ENCODE data around the gene AKNA.

AKNA gene

GRCh38 chr9:114309096-114309495 lies 78.7 kb downstream of the AKNA start:
- Histone ChIP-seq H2AFZ (ENCODE audit: low read length, unreplicated experiment) (no peak overlapping the region), H3K79me2 (ENCODE audit: control insufficient read depth, insufficient read depth, low read length, unreplicated experiment) (no peaks in the 10 kb centered on the region), H3K27me3 (ENCODE audit: insufficient read depth, low read length) (no peaks in the 10 kb centered on the region), H3K27ac (ENCODE audit: low read depth, low read length) (no peak overlapping the region), H3K4me3 (ENCODE audit: low read depth, low read length) (no peak overlapping the region), H3K36me3 (ENCODE audit: insufficient read depth, low read length) (no peaks in the 10 kb centered on the region), H3K4me1 (ENCODE audit: control insufficient read depth, insufficient read depth, low read length, unreplicated experiment) (no peaks in the 10 kb centered on the region)

DNA sequence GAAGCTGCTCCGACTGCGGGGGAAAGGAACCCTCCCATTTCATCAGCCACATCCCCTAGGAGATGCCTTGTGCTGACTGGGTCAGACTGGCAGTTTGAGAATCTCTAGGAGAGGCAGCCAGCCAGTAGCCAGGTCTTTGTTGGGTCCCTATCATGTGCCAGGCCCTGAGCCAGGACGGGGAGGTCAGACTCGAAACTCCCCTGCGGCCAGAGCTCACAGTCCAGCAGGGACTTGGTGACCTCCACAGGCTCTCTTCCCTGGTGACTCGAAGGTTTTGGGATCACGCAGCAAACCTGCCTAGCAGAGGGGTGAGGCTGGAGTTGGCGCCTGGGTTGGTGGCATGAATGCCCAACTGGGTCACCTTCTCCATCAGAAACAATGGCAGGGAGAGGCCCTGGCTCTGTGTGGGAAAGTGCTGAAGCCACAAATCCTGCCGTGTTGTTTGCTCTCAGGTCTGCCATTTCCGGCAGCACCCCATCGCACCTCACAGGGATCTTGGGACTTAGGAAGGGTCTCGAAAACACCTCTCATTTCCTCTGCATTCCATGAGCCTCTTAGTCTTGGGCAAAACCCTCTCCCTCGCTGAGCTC lies 79.3 kb downstream of the AKNA start:
- Histone ChIP-seq H3K4me3 (ENCODE audit: low read depth, low read length) (no peak overlapping the region), H3K79me2 (ENCODE audit: control insufficient read depth, insufficient read depth, low read length, unreplicated experiment) (no peaks in the 10 kb centered on the region), H3K36me3 (ENCODE audit: insufficient read depth, low read length) (no peaks in the 10 kb centered on the region), H2AFZ (ENCODE audit: low read length, unreplicated experiment) (no peak overlapping the region), H3K4me1 (ENCODE audit: control insufficient read depth, insufficient read depth, low read length, unreplicated experiment) (no peaks in the 10 kb centered on the region), H3K27ac (ENCODE audit: low read depth, low read length) (no peak overlapping the region), H3K27me3 (ENCODE audit: insufficient read depth, low read length) (no peaks in the 10 kb centered on the region)

DNA sequence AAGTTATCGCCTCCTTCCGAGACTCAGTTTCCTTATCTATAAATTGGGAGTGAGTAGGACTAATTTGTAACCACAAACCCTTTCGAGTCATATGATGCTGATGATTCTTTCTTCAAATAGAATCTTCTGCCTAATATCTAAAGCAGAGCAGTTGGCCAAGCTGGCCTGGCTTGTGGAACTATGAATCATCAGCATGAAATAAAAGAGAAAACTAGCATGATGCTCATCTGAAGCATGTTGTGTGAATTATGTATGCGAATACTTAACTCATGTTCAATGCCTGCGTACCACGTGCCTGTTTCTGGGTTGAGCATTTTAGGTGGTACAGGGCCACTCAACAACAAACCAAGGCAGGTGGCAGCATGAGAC lies 79.9 kb downstream of the AKNA start:
- no peak overlapping the region for H3K4me3 ChIP-seq (ENCODE audit: low read depth, low read length)
- no peaks in the 10 kb centered on the region for H3K36me3 ChIP-seq (ENCODE audit: insufficient read depth, low read length)
- no peaks in the 10 kb centered on the region for H3K27me3 ChIP-seq (ENCODE audit: insufficient read depth, low read length)
- no peak overlapping the region for H3K27ac ChIP-seq (ENCODE audit: low read depth, low read length)
- H3K79me2 ChIP-seq (ENCODE audit: control insufficient read depth, insufficient read depth, low read length, unreplicated experiment): no peaks in the 10 kb centered on the region
- H2AFZ ChIP-seq (ENCODE audit: low read length, unreplicated experiment): no peak overlapping the region
- no peaks in the 10 kb centered on the region for H3K4me1 ChIP-seq (ENCODE audit: control insufficient read depth, insufficient read depth, low read length, unreplicated experiment)

GRCh38 chr9:114304416-114305188 lies 83.2 kb downstream of the AKNA start:
- H3K4me1 ChIP-seq (ENCODE audit: control insufficient read depth, insufficient read depth, low read length, unreplicated experiment): no peaks in the 10 kb centered on the region
- no peaks in the 10 kb centered on the region for H3K36me3 ChIP-seq (ENCODE audit: insufficient read depth, low read length)
- H3K27ac ChIP-seq (ENCODE audit: low read depth, low read length): no peak overlapping the region
- no peak overlapping the region for H2AFZ ChIP-seq (ENCODE audit: low read length, unreplicated experiment)
- no peaks in the 10 kb centered on the region for H3K27me3 ChIP-seq (ENCODE audit: insufficient read depth, low read length)
- no peaks in the 10 kb centered on the region for H3K79me2 ChIP-seq (ENCODE audit: control insufficient read depth, insufficient read depth, low read length, unreplicated experiment)
- no peak overlapping the region for H3K4me3 ChIP-seq (ENCODE audit: low read depth, low read length)

DNA sequence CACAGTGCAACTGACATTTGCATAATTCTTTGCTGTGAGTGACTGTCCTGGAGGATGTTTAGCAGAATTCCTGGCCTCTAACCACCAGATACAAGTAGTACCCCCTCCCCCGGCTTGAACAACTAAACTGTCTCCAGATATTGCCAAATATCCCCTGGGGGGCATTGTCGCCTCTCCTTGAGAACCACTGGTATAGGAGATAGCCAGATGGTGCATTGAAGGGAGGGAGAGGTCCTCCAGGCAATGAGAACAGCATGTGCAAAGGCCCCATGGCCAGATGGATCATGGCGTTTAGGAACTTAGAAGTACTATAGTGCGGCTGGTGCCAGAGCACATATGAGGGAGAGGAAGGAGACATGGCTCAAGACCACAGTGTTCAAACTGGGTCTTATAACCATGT lies 83.8 kb downstream of the AKNA start:
- Histone ChIP-seq H3K27ac (ENCODE audit: low read depth, low read length) (no peak overlapping the region), H3K27me3 (ENCODE audit: insufficient read depth, low read length) (no peaks in the 10 kb centered on the region), H3K79me2 (ENCODE audit: control insufficient read depth, insufficient read depth, low read length, unreplicated experiment) (no peaks in the 10 kb centered on the region), H3K4me1 (ENCODE audit: control insufficient read depth, insufficient read depth, low read length, unreplicated experiment) (no peaks in the 10 kb centered on the region), H3K4me3 (ENCODE audit: low read depth, low read length) (no peak overlapping the region), H2AFZ (ENCODE audit: low read length, unreplicated experiment) (no peak overlapping the region), H3K36me3 (ENCODE audit: insufficient read depth, low read length) (no peaks in the 10 kb centered on the region)

- Histone ChIP-seq H3K79me2 (ENCODE audit: control insufficient read depth, insufficient read depth, low read length, unreplicated experiment) (no peaks in the 10 kb centered on the region), H2AFZ (ENCODE audit: low read length, unreplicated experiment) (no peak overlapping the region), H3K36me3 (ENCODE audit: insufficient read depth, low read length) (no peaks in the 10 kb centered on the region), H3K27me3 (ENCODE audit: insufficient read depth, low read length) (no peaks in the 10 kb centered on the region), H3K4me3 (ENCODE audit: low read depth, low read length) (no peak overlapping the region), H3K27ac (ENCODE audit: low read depth, low read length) (no peak overlapping the region), H3K4me1 (ENCODE audit: control insufficient read depth, insufficient read depth, low read length, unreplicated experiment) (no peaks in the 10 kb centered on the region)
Measured at GRCh38 chr9:114303571-114303970, 84.2 kb downstream of the AKNA start.

DNA sequence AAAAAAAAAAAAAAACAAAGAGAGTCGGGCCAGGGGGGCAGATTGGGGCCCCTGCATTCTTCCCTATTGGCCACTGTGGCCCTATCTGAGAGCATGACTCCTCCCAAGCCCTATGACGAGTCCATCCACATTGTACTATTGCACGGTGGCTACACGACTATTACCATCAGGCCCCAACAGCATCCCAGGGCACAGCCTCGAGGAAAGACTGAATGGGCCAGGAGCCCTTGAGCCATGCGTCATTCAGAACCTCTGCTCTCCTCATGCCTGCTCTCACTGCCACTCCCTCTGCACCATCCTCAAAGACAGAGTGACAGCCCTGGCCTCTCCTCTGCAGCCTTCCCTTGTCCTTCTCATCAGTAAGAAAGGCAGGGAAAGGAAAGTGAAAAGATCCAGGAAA lies 85.1 kb downstream of the AKNA start:
- Histone ChIP-seq H3K79me2 (ENCODE audit: control insufficient read depth, insufficient read depth, low read length, unreplicated experiment) (no peaks in the 10 kb centered on the region), H3K4me3 (ENCODE audit: low read depth, low read length) (no peak overlapping the region), H3K4me1 (ENCODE audit: control insufficient read depth, insufficient read depth, low read length, unreplicated experiment) (no peaks in the 10 kb centered on the region), H3K27ac (ENCODE audit: low read depth, low read length) (no peak overlapping the region), H3K27me3 (ENCODE audit: insufficient read depth, low read length) (no peaks in the 10 kb centered on the region), H3K36me3 (ENCODE audit: insufficient read depth, low read length) (no peaks in the 10 kb centered on the region), H2AFZ (ENCODE audit: low read length, unreplicated experiment) (no peak overlapping the region)

- Histone ChIP-seq H3K4me1 (ENCODE audit: control insufficient read depth, insufficient read depth, low read length, unreplicated experiment) (no peaks in the 10 kb centered on the region), H3K79me2 (ENCODE audit: control insufficient read depth, insufficient read depth, low read length, unreplicated experiment) (no peaks in the 10 kb centered on the region), H3K27ac (ENCODE audit: low read depth, low read length) (no peak overlapping the region), H2AFZ (ENCODE audit: low read length, unreplicated experiment) (no peak overlapping the region), H3K27me3 (ENCODE audit: insufficient read depth, low read length) (no peaks in the 10 kb centered on the region), H3K4me3 (ENCODE audit: low read depth, low read length) (no peak overlapping the region), H3K36me3 (ENCODE audit: insufficient read depth, low read length) (no peaks in the 10 kb centered on the region)
Measured at GRCh38 chr9:114301798-114302565, 85.8 kb downstream of the AKNA start.

GRCh38 chr9:114300846-114301797 lies 86.7 kb downstream of the AKNA start:
- peaks cover 6% of the 10 kb centered on the region for H3K36me3 ChIP-seq (ENCODE audit: insufficient read depth, low read length)
- H3K4me1 ChIP-seq (ENCODE audit: control insufficient read depth, insufficient read depth, low read length, unreplicated experiment): no peaks in the 10 kb centered on the region
- H3K4me3 ChIP-seq (ENCODE audit: low read depth, low read length): no peak overlapping the region
- no peak overlapping the region for H3K27ac ChIP-seq (ENCODE audit: low read depth, low read length)
- no peaks in the 10 kb centered on the region for H3K27me3 ChIP-seq (ENCODE audit: insufficient read depth, low read length)
- no peaks in the 10 kb centered on the region for H3K79me2 ChIP-seq (ENCODE audit: control insufficient read depth, insufficient read depth, low read length, unreplicated experiment)
- no peak overlapping the region for H2AFZ ChIP-seq (ENCODE audit: low read length, unreplicated experiment)

- H3K36me3 ChIP-seq (ENCODE audit: insufficient read depth, low read length): peaks cover 14% of the 10 kb centered on the region
- no peak overlapping the region for H3K27ac ChIP-seq (ENCODE audit: low read depth, low read length)
- H2AFZ ChIP-seq (ENCODE audit: low read length, unreplicated experiment): no peak overlapping the region
- H3K4me1 ChIP-seq (ENCODE audit: control insufficient read depth, insufficient read depth, low read length, unreplicated experiment): no peaks in the 10 kb centered on the region
- H3K79me2 ChIP-seq (ENCODE audit: control insufficient read depth, insufficient read depth, low read length, unreplicated experiment): no peaks in the 10 kb centered on the region
- no peak overlapping the region for H3K4me3 ChIP-seq (ENCODE audit: low read depth, low read length)
- no peaks in the 10 kb centered on the region for H3K27me3 ChIP-seq (ENCODE audit: insufficient read depth, low read length)
Measured at GRCh38 chr9:114300153-114300845, 87.5 kb downstream of the AKNA start.

Measured in ACC112 (cell line).